IMR-90 (cell line): Measurements from ENCODE around the gene CSTA. TPM values are rescaled to one million over a fixed set of nuclear protein-coding genes. Genes with fewer than 3 reads are reported as not detected.

Experiments
- ATAC-seq: fragments of 200-7000 bp; cut with Tn5 transposase; 2 replicates; pipeline ENCODE4 v1.9.1; 2020; ENCODE audit warnings: low read depth, mild to moderate bottlenecking, moderate library complexity
- BruUV-seq: library from RNA; stranded (reverse); fragments of 400-500 nt; replicated peaks from 2 replicates; lab custom pipeline; 2021; lab: Mats Ljungman, UMichigan
- CTCF ChIA-PET: fragments of 300-600 bp; formaldehyde crosslinking; extraction: SDS; loops from one replicate; lab custom pipeline; 2021; ENCODE audit warnings: antibody characterized with exemption; lab: Yijun Ruan, JAX
- POLR2A ChIA-PET: fragments of 300-600 bp; sonication (Branson Sonifier 250); formaldehyde crosslinking; loops from one replicate; lab custom pipeline; 2022; ENCODE audit warnings: antibody characterized with exemption; ENCODE audit not compliant: unreplicated experiment; lab: Charles Lee
- DNase-seq: peaks from one replicate; pipeline ENCODE4 v3.0.0; 2013
- H2AFZ ChIP-seq: replicated peaks from 2 replicates; pipeline ENCODE3; 2013; ENCODE audit warnings: low read length, mild to moderate bottlenecking; ENCODE audit not compliant: poor library complexity
- H2AK5ac ChIP-seq: 2 replicates; pipeline ENCODE4 v1.6.1; 2013; ENCODE audit warnings: low read depth, low read length, inconsistent platforms
- H2AK9ac ChIP-seq: replicated peaks from 2 replicates; pipeline ENCODE3; 2013; ENCODE audit warnings: mild to moderate bottlenecking, low read depth, low read length, moderate library complexity; ENCODE audit not compliant: poor library complexity
- H2BK120ac ChIP-seq: 2 replicates; pipeline ENCODE4 v1.6.1; 2013; ENCODE audit warnings: low read depth, low read length, inconsistent platforms
- H2BK15ac ChIP-seq: 3 replicates; pipeline ENCODE4 v1.6.1; 2013; ENCODE audit warnings: low read depth, low read length, inconsistent platforms
- H2BK20ac ChIP-seq: 2 replicates; pipeline ENCODE4 v1.6.1; 2013; ENCODE audit warnings: low read depth, mild to moderate bottlenecking, inconsistent platforms, low read length, moderate library complexity
- H2BK5ac ChIP-seq: 2 replicates; pipeline ENCODE4 v1.6.1; 2013; ENCODE audit warnings: mild to moderate bottlenecking, low read depth, low read length, inconsistent platforms; ENCODE audit not compliant: poor library complexity, severe bottlenecking
- H3K14ac ChIP-seq: replicated peaks from 2 replicates; pipeline ENCODE4 v1.6.1; 2013; ENCODE audit warnings: low read depth, low read length, inconsistent platforms
- H3K18ac ChIP-seq: 2 replicates; pipeline ENCODE4 v1.6.1; 2013; ENCODE audit warnings: low read depth, low read length, control low read depth
- H3K23ac ChIP-seq: 2 replicates; pipeline ENCODE4 v1.6.1; 2013; ENCODE audit warnings: low read depth, low read length, inconsistent platforms
- H3K27ac ChIP-seq: 2 replicates; pipeline ENCODE4 v1.5.1; 2013; ENCODE audit warnings: mild to moderate bottlenecking, control low read depth, low read length; ENCODE audit not compliant: insufficient read depth
- H3K27me3 ChIP-seq: 2 replicates; pipeline ENCODE4 v1.6.1; 2013; ENCODE audit warnings: low read length; ENCODE audit not compliant: control insufficient read depth, insufficient read depth
- H3K36me3 ChIP-seq: 2 replicates; pipeline ENCODE4 v1.6.1; 2013; ENCODE audit warnings: low read length, mixed read lengths; ENCODE audit not compliant: control insufficient read depth, insufficient read depth
- H3K4ac ChIP-seq: 2 replicates; pipeline ENCODE4 v1.6.1; 2013; ENCODE audit warnings: low read depth, low read length, inconsistent platforms
- H3K4me1 ChIP-seq: 2 replicates; pipeline ENCODE4 v1.6.1; 2013; ENCODE audit warnings: low read length, mixed read lengths; ENCODE audit not compliant: control insufficient read depth, insufficient read depth
- H3K4me2 ChIP-seq: 2 replicates; pipeline ENCODE4 v1.6.1; 2013; ENCODE audit warnings: low read depth, mild to moderate bottlenecking, control low read depth, low read length, moderate library complexity
- H3K4me3 ChIP-seq: 2 replicates; pipeline ENCODE4 v1.5.1; 2013; ENCODE audit warnings: low read depth, mild to moderate bottlenecking, control low read depth, low read length, moderate library complexity; ENCODE audit not compliant: insufficient read depth
- H3K56ac ChIP-seq: 2 replicates; pipeline ENCODE4 v1.6.1; 2013; ENCODE audit warnings: low read length, inconsistent platforms; ENCODE audit not compliant: insufficient read depth; ENCODE audit errors: extremely low read depth
- H3K79me1 ChIP-seq, 2 experiments: 2 replicates each; pipeline ENCODE4 v1.6.1; 2013; ENCODE audit warnings: low read length in 2 of 2, inconsistent platforms in 1 of 2, low read depth in 1 of 2
- H3K9ac ChIP-seq: 2 replicates; pipeline ENCODE4 v1.6.1; 2013; ENCODE audit warnings: low read depth, low read length, control low read depth
- H3K9me1 ChIP-seq: 2 replicates; pipeline ENCODE4 v1.6.1; 2013; ENCODE audit warnings: low read length, inconsistent platforms; ENCODE audit not compliant: insufficient read depth
- H3K9me3 ChIP-seq: 2 replicates; pipeline ENCODE4 v1.6.1; 2013; ENCODE audit warnings: low read length; ENCODE audit not compliant: control insufficient read depth, insufficient read depth
- H4K20me1 ChIP-seq: 2 replicates; pipeline ENCODE4 v1.6.1; 2013; ENCODE audit warnings: low read length, inconsistent platforms; ENCODE audit not compliant: insufficient read depth
- H4K5ac ChIP-seq: 2 replicates; pipeline ENCODE4 v1.6.1; 2013; ENCODE audit warnings: mild to moderate bottlenecking, low read depth, low read length, control low read depth
- H4K8ac ChIP-seq, 2 experiments: 2 replicates each; pipeline ENCODE4 v1.6.1; 2013; ENCODE audit warnings: low read depth in 2 of 2, low read length in 2 of 2, control low read depth in 1 of 2, inconsistent platforms in 1 of 2
- H4K91ac ChIP-seq: 2 replicates; pipeline ENCODE4 v1.6.1; 2013; ENCODE audit warnings: low read depth, low read length, inconsistent platforms; ENCODE audit not compliant: insufficient read depth
- CEBPB ChIP-seq: IDR thresholded peaks from 2 replicates; pipeline ENCODE4 v1.6.1; 2012; ENCODE audit warnings: low read depth, low read length, improper control_type of control experiment
- CHD1 ChIP-seq: IDR thresholded peaks from 2 replicates; pipeline ENCODE4 v1.6.1; 2012; ENCODE audit warnings: low read depth, low read length, improper control_type of control experiment
- FOS ChIP-seq: fragments of 150-350 bp; IDR thresholded peaks from 2 replicates; pipeline ENCODE4 v1.6.1; 2016; ENCODE audit warnings: low read depth, low read length
- MAFK ChIP-seq: IDR thresholded peaks from 2 replicates; pipeline ENCODE4 v1.6.1; 2012; ENCODE audit warnings: low read depth, low read length, improper control_type of control experiment
- NFE2L2 ChIP-seq: fragments of 150-350 bp; IDR thresholded peaks from 2 replicates; pipeline ENCODE4 v1.6.1; 2016; ENCODE audit warnings: low read depth, mild to moderate bottlenecking, low read length
- POLR2A ChIP-seq: IDR thresholded peaks from 2 replicates; pipeline ENCODE4 v1.6.1; 2012; ENCODE audit warnings: mild to moderate bottlenecking, low read depth, low read length
- RAD21 ChIP-seq: IDR thresholded peaks from 2 replicates; pipeline ENCODE4 v1.6.1; 2012; ENCODE audit warnings: low read length, improper control_type of control experiment
- RFX5 ChIP-seq: IDR thresholded peaks from 2 replicates; pipeline ENCODE4 v1.8.0; 2012; ENCODE audit warnings: low read depth, mild to moderate bottlenecking, low read length, moderate library complexity
- WGBS, 2 experiments: methylation state at CpG; one replicate each; pipeline versions ENCODE4 v1.1.5 to v1.1.7; 2013; ENCODE audit warnings: missing lambda C conversion rate in 2 of 2; ENCODE audit not compliant: insufficient read length in 1 of 2; ENCODE audit errors: extremely low coverage in 2 of 2; 5-methylcytosine and 5-hydroxymethylcytosine counted together
- dilution Hi-C: fragments of 300-500 bp; cut with HindIII; formaldehyde crosslinking; loops from one replicate; pipeline ENCODE4 v1.14.3; 2018; ENCODE audit warnings: low sequenced_read_pairs; ENCODE audit not compliant: unreplicated experiment
- in situ Hi-C: fragments of 300-500 bp; cut with MboI; formaldehyde crosslinking; loops from 3 replicates; pipeline ENCODE4 v1.14.3; 2019; ENCODE audit warnings: low sequenced_read_pairs, inconsistent platforms, mixed read lengths
- intact Hi-C: fragments of 100-400 bp; cut with micrococcal nuclease; formaldehyde crosslinking; loops from 2 replicates; pipeline ENCODE4 v1.10.0; 2022
- polyA plus RNA-seq, 3 experiments: library from polyadenylated mRNA; depleted of rRNA; stranded (reverse); fragments of >200 nt; gene quantifications; 2 replicates each; pipeline ENCODE4 v1.2.3, GENCODE V29; 2012; ENCODE audit warnings: low replicate concordance in 1 of 3
- total RNA-seq: library from RNA; depleted of rRNA; stranded (reverse); fragments of >200 nt; gene quantifications from 2 replicates; pipeline ENCODE4 v1.2.3, GENCODE V29; 2012
- TF ChIP-seq, protein P1 (sequence below): conservative IDR thresholded peaks from 2 replicates; pipeline ENCODE4 v1.5.1; 2012; ENCODE audit warnings: mild to moderate bottlenecking, low read depth, low read length, improper control_type of control experiment
- TF ChIP-seq, protein P2 (sequence below): fragments of 150-350 bp; IDR thresholded peaks from 2 replicates; pipeline ENCODE4 v1.6.1; 2016; ENCODE audit warnings: low read depth, mild to moderate bottlenecking, low read length, moderate library complexity, borderline replicate concordance

Gene CSTA
- total and polyA plus RNA-seq, 2 of the 4 experiments (the other 2 are of a cell fraction): 0.17 TPM; not detected in 1

DNA sequence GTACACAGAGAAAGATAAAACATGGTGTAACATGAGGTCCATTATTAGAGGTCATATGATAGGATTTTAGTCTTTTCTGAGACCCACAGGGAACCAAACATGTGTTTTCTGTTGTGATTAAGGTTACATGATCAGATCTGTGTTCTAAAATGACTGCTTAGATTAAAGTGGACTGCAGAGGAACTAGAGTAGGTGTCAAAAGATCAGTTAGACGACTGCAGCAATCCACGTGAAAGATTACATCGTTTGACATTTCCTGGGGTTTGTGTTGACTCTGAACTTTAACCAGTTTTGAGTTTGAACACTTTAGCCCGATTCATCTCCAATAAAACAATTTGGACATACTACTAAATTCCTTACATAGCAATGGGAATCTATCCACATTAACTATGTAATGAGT, 52.9 kb downstream of the CSTA start:
- ATAC-seq (no peak), DNase-seq (no peak)
- H2AK9ac ChIP-seq: no peak overlapping the region
- H3K36me3 ChIP-seq: peaks cover 2% of the 10 kb centered on the region
- 0 out of 2 replicates have a peak, but pooled peaks cover 4% of the 10 kb centered on the region for H4K20me1 ChIP-seq
- no peak for TF ChIP-seq RAD21
- TF ChIP-seq RFX5: no peak
- TF ChIP-seq CHD1: no peak
- TF ChIP-seq MAFK: no peak
- TF ChIP-seq NFE2L2: no peak
- no peak for TF ChIP-seq FOS
- TF ChIP-seq, protein P1, sequence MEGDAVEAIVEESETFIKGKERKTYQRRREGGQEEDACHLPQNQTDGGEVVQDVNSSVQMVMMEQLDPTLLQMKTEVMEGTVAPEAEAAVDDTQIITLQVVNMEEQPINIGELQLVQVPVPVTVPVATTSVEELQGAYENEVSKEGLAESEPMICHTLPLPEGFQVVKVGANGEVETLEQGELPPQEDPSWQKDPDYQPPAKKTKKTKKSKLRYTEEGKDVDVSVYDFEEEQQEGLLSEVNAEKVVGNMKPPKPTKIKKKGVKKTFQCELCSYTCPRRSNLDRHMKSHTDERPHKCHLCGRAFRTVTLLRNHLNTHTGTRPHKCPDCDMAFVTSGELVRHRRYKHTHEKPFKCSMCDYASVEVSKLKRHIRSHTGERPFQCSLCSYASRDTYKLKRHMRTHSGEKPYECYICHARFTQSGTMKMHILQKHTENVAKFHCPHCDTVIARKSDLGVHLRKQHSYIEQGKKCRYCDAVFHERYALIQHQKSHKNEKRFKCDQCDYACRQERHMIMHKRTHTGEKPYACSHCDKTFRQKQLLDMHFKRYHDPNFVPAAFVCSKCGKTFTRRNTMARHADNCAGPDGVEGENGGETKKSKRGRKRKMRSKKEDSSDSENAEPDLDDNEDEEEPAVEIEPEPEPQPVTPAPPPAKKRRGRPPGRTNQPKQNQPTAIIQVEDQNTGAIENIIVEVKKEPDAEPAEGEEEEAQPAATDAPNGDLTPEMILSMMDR: no peak
- no peak for TF ChIP-seq CEBPB
- TF ChIP-seq, protein P2, sequence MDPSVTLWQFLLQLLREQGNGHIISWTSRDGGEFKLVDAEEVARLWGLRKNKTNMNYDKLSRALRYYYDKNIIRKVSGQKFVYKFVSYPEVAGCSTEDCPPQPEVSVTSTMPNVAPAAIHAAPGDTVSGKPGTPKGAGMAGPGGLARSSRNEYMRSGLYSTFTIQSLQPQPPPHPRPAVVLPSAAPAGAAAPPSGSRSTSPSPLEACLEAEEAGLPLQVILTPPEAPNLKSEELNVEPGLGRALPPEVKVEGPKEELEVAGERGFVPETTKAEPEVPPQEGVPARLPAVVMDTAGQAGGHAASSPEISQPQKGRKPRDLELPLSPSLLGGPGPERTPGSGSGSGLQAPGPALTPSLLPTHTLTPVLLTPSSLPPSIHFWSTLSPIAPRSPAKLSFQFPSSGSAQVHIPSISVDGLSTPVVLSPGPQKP: no peak
- no peak for TF ChIP-seq POLR2A
- no peak overlapping the region for H2BK5ac ChIP-seq
- in situ Hi-C loops: no loop called here
- no peak overlapping the region for H3K18ac ChIP-seq
- dilution Hi-C loops: no loop called here
- intact Hi-C loops: no loop called here
- H2BK120ac ChIP-seq: no peak overlapping the region
- H3K56ac ChIP-seq: no peak overlapping the region
- H3K9ac ChIP-seq: no peak overlapping the region
- H2AFZ ChIP-seq: no peak overlapping the region
- no peak overlapping the region for H3K4ac ChIP-seq
- ChIA-PET POLR2A (interaction anchor here (0.6 kb wide), 1 partner anchor 27 kb away, joined by 22 read pairs; no protein-coding TSS in a partner anchor), CTCF (interaction anchor here (0.5 kb wide), 1 partner anchor 12 kb away, joined by 3 read pairs; no protein-coding TSS in a partner anchor)
- no peak overlapping the region for H3K4me2 ChIP-seq
- no TSS peak for BruUV-seq
- no peaks in the 10 kb centered on the region for H3K4me1 ChIP-seq
- no peaks in the 10 kb centered on the region for H3K9me3 ChIP-seq
- H2BK15ac ChIP-seq: no peak overlapping the region
- H3K27me3 ChIP-seq: no peaks in the 10 kb centered on the region
- no peak overlapping the region for H2BK20ac ChIP-seq
- no peak overlapping the region for H3K23ac ChIP-seq
- peaks cover 3% of the 10 kb centered on the region; the same call in 1 of the 2 replicates for H3K9me1 ChIP-seq
- H3K27ac ChIP-seq: no peak overlapping the region
- H4K91ac ChIP-seq: no peak overlapping the region
- H2AK5ac ChIP-seq: no peak overlapping the region
- WGBS, 2 experiments: 93% methylated on average over 3 of the region's 4 CpGs; no CpG with 5 or more reads in 1 of the 2 experiments
- H4K5ac ChIP-seq: no peak overlapping the region
- no peak overlapping the region for H3K4me3 ChIP-seq
- no peak overlapping the region for H3K14ac ChIP-seq
- H4K8ac ChIP-seq: no peak overlapping the region
- peaks cover 17 to 33% of the 10 kb centered on the region in 2 experiments for H3K79me1 ChIP-seq
